H1 (cell line): ENCODE measurements around the gene PTPN18. TPM values are rescaled to one million over a fixed set of nuclear protein-coding genes. Genes with fewer than 3 reads are reported as not detected.

Experiments
- CTCF ChIA-PET: fragments of 300-600 bp; sonication (Branson Sonifier 250); formaldehyde crosslinking; loops from one replicate; lab custom pipeline; 2021; ENCODE audit not compliant: partially characterized antibody; lab: Charles Lee
- POLR2A ChIA-PET: fragments of 300-600 bp; sonication (Branson Sonifier 250); formaldehyde crosslinking; loops from one replicate; lab custom pipeline; 2021; ENCODE audit warnings: inconsistent platforms; ENCODE audit not compliant: partially characterized antibody; lab: Charles Lee
- DNase-seq, 2 experiments: peaks; one replicate each; pipeline versions ENCODE4 v3.0.0 to v3.0.0-alpha.2; 2010 to 2022; ENCODE audit warnings: low spot score in 2 of 2, low read depth in 1 of 2, mixed read lengths in 1 of 2
- FAIRE-seq: peaks from 2 replicates; lab custom pipeline; 2011; peaks lifted over from hg19 to GRCh38; lab: Jason Lieb, UNC
- H2AFZ ChIP-seq: 2 replicates; pipeline ENCODE4 v1.8.1; 2012; ENCODE audit warnings: low read length, inconsistent platforms
- H2AK5ac ChIP-seq: 2 replicates; pipeline ENCODE4 v1.6.1; 2013; ENCODE audit warnings: low read depth, low read length
- H2BK120ac ChIP-seq: replicated peaks from 2 replicates; pipeline ENCODE3; 2013; ENCODE audit warnings: low read depth, low read length, inconsistent platforms
- H2BK12ac ChIP-seq: 2 replicates; pipeline ENCODE4 v1.6.1; 2013; ENCODE audit warnings: low read depth, low read length
- H2BK15ac ChIP-seq: 2 replicates; pipeline ENCODE4 v1.6.1; 2013; ENCODE audit warnings: low read length
- H2BK20ac ChIP-seq: 2 replicates; pipeline ENCODE4 v1.6.1; 2013; ENCODE audit warnings: low read length
- H2BK5ac ChIP-seq: 2 replicates; pipeline ENCODE4 v1.6.1; 2013; ENCODE audit warnings: low read depth, low read length
- H3K14ac ChIP-seq: 2 replicates; pipeline ENCODE4 v1.6.1; 2013; ENCODE audit warnings: inconsistent platforms; ENCODE audit not compliant: insufficient read length
- H3K18ac ChIP-seq: 2 replicates; pipeline ENCODE4 v1.6.1; 2013; ENCODE audit warnings: low read length; ENCODE audit errors: extremely low read depth
- H3K23ac ChIP-seq: 2 replicates; pipeline ENCODE4 v1.6.1; 2013; ENCODE audit warnings: inconsistent platforms; ENCODE audit not compliant: insufficient read length
- H3K23me2 ChIP-seq: 2 replicates; pipeline ENCODE4 v1.6.1; 2013; ENCODE audit warnings: low read depth, low read length
- H3K27ac ChIP-seq: 2 replicates; pipeline ENCODE4 v1.6.1; 2011; ENCODE audit warnings: low read depth, low read length, inconsistent platforms
- H3K27me3 ChIP-seq, 4 experiments: replicated peaks in 1 of 4; 1 replicate in 1 of 4; 2 replicates in 3 of 4; pipeline versions ENCODE4 v1.6.1 to v1.8.1; 2011 to 2013; ENCODE audit warnings: low read length in 3 of 4, mild to moderate bottlenecking in 3 of 4, inconsistent platforms in 2 of 4, mixed read lengths in 2 of 4, moderate library complexity in 1 of 4; ENCODE audit not compliant: control insufficient read depth in 3 of 4, insufficient read depth in 3 of 4; ENCODE audit errors: extremely low read depth in 1 of 4
- H3K36me3 ChIP-seq, 4 experiments: 2 replicates each; pipeline versions ENCODE4 v1.6.1 to v1.8.1; 2011 to 2013; ENCODE audit warnings: mild to moderate bottlenecking in 4 of 4, low read length in 3 of 4, moderate library complexity in 2 of 4, control low read depth in 1 of 4, inconsistent platforms in 1 of 4; ENCODE audit not compliant: insufficient read depth in 4 of 4, control insufficient read depth in 2 of 4
- H3K4ac ChIP-seq: replicated peaks from 2 replicates; pipeline ENCODE3; 2013; ENCODE audit warnings: low read length, low read depth, mixed read lengths, inconsistent platforms; ENCODE audit not compliant: insufficient read length
- H3K4me1 ChIP-seq, 4 experiments: replicated peaks in 1 of 4; 1 replicate in 1 of 4; 2 replicates in 3 of 4; pipeline versions ENCODE4 v1.6.1 to v1.8.1; 2011 to 2013; ENCODE audit warnings: low read length in 3 of 4, inconsistent platforms in 2 of 4, mixed read lengths in 1 of 4; ENCODE audit not compliant: insufficient read depth in 4 of 4, control insufficient read depth in 3 of 4
- H3K4me2 ChIP-seq, 2 experiments: 2 replicates each; pipeline versions ENCODE4 v1.6.1 to v1.8.1; 2011 to 2013; ENCODE audit warnings: low read depth in 2 of 2, low read length in 2 of 2, control low read depth in 1 of 2, inconsistent platforms in 1 of 2, mild to moderate bottlenecking in 1 of 2; ENCODE audit not compliant: insufficient read depth in 1 of 2
- H3K4me3 ChIP-seq, 4 experiments: fragments of 200-600, 300-600 bp in 1 of 4; sonication (generic), shearing (Covaris generic), sonication (Bioruptor Twin) in 1 of 4; 2 replicates each; pipeline versions ENCODE4 v1.5.1 to v1.8.1; 2011 to 2016; ENCODE audit warnings: low read length in 4 of 4, low read depth in 3 of 4, control low read depth in 2 of 4, inconsistent platforms in 2 of 4, mild to moderate bottlenecking in 2 of 4, mixed read lengths in 1 of 4, moderate library complexity in 1 of 4; ENCODE audit not compliant: insufficient read depth in 2 of 4; ENCODE audit errors: extremely low read depth in 1 of 4
- H3K56ac ChIP-seq: replicated peaks from 2 replicates; pipeline ENCODE3; 2013; ENCODE audit warnings: low read depth, mild to moderate bottlenecking, mixed read lengths, low read length, inconsistent platforms; ENCODE audit not compliant: insufficient read length
- H3K79me1 ChIP-seq: 2 replicates; pipeline ENCODE4 v1.6.1; 2013; ENCODE audit warnings: low read depth, low read length, control low read depth
- H3K79me2 ChIP-seq, 2 experiments: 2 replicates each; pipeline versions ENCODE4 v1.6.1 to v1.8.1; 2012 to 2013; ENCODE audit warnings: low read length in 2 of 2, mild to moderate bottlenecking in 2 of 2, inconsistent platforms in 1 of 2; ENCODE audit not compliant: insufficient read depth in 2 of 2, control insufficient read depth in 1 of 2
- H3K9ac ChIP-seq, 4 experiments: replicated peaks in 1 of 4; 1 replicate in 1 of 4; 2 replicates in 3 of 4; pipeline versions ENCODE4 v1.6.1 to v1.8.1; 2011 to 2013; ENCODE audit warnings: low read depth in 3 of 4, low read length in 3 of 4, control low read depth in 2 of 4, mild to moderate bottlenecking in 2 of 4, moderate library complexity in 2 of 4, inconsistent platforms in 1 of 4; ENCODE audit errors: extremely low read depth in 1 of 4
- H3K9me3 ChIP-seq, 2 experiments: 2 replicates each; pipeline versions ENCODE4 v1.6.1 to v1.8.1; 2012 to 2013; ENCODE audit warnings: mild to moderate bottlenecking in 2 of 2, moderate library complexity in 2 of 2, control low read depth in 1 of 2, inconsistent platforms in 1 of 2, low read depth in 1 of 2, low read length in 1 of 2, mixed read lengths in 1 of 2; ENCODE audit not compliant: insufficient read depth in 2 of 2
- H4K20me1 ChIP-seq, 2 experiments: replicated peaks in 1 of 2; 2 replicates each; pipeline versions ENCODE3 to v1.8.1; 2011 to 2013; ENCODE audit warnings: inconsistent platforms in 2 of 2, low read length in 2 of 2, mild to moderate bottlenecking in 1 of 2; ENCODE audit not compliant: insufficient read depth in 2 of 2, control insufficient read depth in 1 of 2
- H4K5ac ChIP-seq: 2 replicates; pipeline ENCODE4 v1.6.1; 2013; ENCODE audit warnings: low read length, low read depth, mixed read lengths, inconsistent platforms; ENCODE audit not compliant: insufficient read length
- H4K8ac ChIP-seq: 2 replicates; pipeline ENCODE4 v1.8.0; 2013; ENCODE audit warnings: mild to moderate bottlenecking, moderate library complexity, low read length, inconsistent platforms; ENCODE audit not compliant: insufficient read depth; ENCODE audit errors: extremely low read depth
- H4K91ac ChIP-seq: replicated peaks from 2 replicates; pipeline ENCODE3; 2013; ENCODE audit warnings: low read length, mixed read lengths, inconsistent platforms; ENCODE audit not compliant: insufficient read length
- BACH1 ChIP-seq: IDR thresholded peaks from 2 replicates; pipeline ENCODE4 v1.6.1; 2012; ENCODE audit warnings: low read length, improper control_type of control experiment
- BRCA1 ChIP-seq: IDR thresholded peaks from 2 replicates; pipeline ENCODE4 v1.6.1; 2012; ENCODE audit warnings: low read depth, low read length, improper control_type of control experiment
- CHD2 ChIP-seq: IDR thresholded peaks from 2 replicates; pipeline ENCODE4 v1.6.1; 2012; ENCODE audit warnings: low read length, improper control_type of control experiment
- EGR1 ChIP-seq: IDR thresholded peaks from 2 replicates; pipeline ENCODE4 v1.6.1; 2011; ENCODE audit warnings: low read depth, low read length, borderline replicate concordance
- KDM1A ChIP-seq: fragments of 200-600, 300-600 bp; sonication (generic); IDR thresholded peaks from 2 replicates; pipeline ENCODE4 v1.7.1; 2016; ENCODE audit warnings: mild to moderate bottlenecking, low read length, borderline replicate concordance
- NRF1 ChIP-seq: IDR thresholded peaks from 2 replicates; pipeline ENCODE4 v1.6.1; 2011; ENCODE audit warnings: mild to moderate bottlenecking, low read depth, low read length, improper control_type of control experiment
- RBBP5 ChIP-seq: IDR thresholded peaks from 2 replicates; pipeline ENCODE4 v1.7.1; 2012; ENCODE audit warnings: low read depth, mild to moderate bottlenecking, inconsistent platforms, low read length, moderate library complexity, borderline replicate concordance
- SP2 ChIP-seq: IDR thresholded peaks from 2 replicates; pipeline ENCODE4 v1.6.1; 2012; ENCODE audit warnings: mild to moderate bottlenecking, low read length, inconsistent platforms
- TAF1 ChIP-seq: IDR thresholded peaks from 2 replicates; pipeline ENCODE4 v1.6.1; 2011; ENCODE audit warnings: mild to moderate bottlenecking, low read depth, low read length
- TBP ChIP-seq: IDR thresholded peaks from 2 replicates; pipeline ENCODE4 v1.6.1; 2011; ENCODE audit warnings: low read depth, low read length, improper control_type of control experiment
- TCF12 ChIP-seq: IDR thresholded peaks from 2 replicates; pipeline ENCODE4 v1.6.1; 2011; ENCODE audit warnings: low read depth, mild to moderate bottlenecking, low read length
- WGBS, 2 experiments: shearing (Covaris generic) in 1 of 2; methylation state at CpG; one replicate each; pipeline versions ENCODE4 v1.1.6 to v1.1.7; 2013 to 2015; ENCODE audit warnings: low lambda C conversion rate in 2 of 2, mixed read lengths in 2 of 2, inconsistent platforms in 1 of 2, low coverage in 1 of 2, missing lambda C conversion rate in 1 of 2; ENCODE audit not compliant: insufficient replicate concordance in 2 of 2, insufficient coverage in 1 of 2, insufficient read length in 1 of 2; ENCODE audit errors: extremely low coverage in 1 of 2, missing lambda C conversion rate in 1 of 2; 5-methylcytosine and 5-hydroxymethylcytosine counted together
- polyA plus RNA-seq, 7 experiments: library from polyadenylated mRNA; depleted of rRNA in 3 of 7; stranded (reverse) in 5 of 7; unstranded in 2 of 7; fragments of >200 nt in 5 of 7; fragments of 200-250 nt in 2 of 7; gene quantifications; 1 replicate in 5 of 7; 2 replicates in 1 of 7; 4 replicates in 1 of 7; pipeline versions ENCODE4 v1.2.1 to v1.2.3, GENCODE V29; 2011 to 2013; ENCODE audit warnings: missing spikeins in 2 of 7, mixed read lengths in 2 of 7
- total RNA-seq: library from RNA; stranded (reverse); fragmentation: NEBNext Ultra II Directional; extraction: Animal tissue kit (Norgen Biotek cat#: 25700); gene quantifications from 2 replicates; pipeline ENCODE4 v1.2.1, GENCODE V29; 2021
- TF ChIP-seq, protein P1 (sequence below): IDR thresholded peaks from 2 replicates; pipeline ENCODE4 v1.6.1; 2012; ENCODE audit warnings: low read length, inconsistent platforms

Gene PTPN18
- total and polyA plus RNA-seq, 2 of the 8 experiments (the other 6 are each of a cell fraction or from before 2014, with no cell fraction given), result 13.2 to 14.7 TPM

GRCh38 chr2:130358420-130359350, 2.8 kb downstream of the PTPN18 start:
- Histone ChIP-seq H3K27me3 (peaks cover 15 to 35% (median 26%) of the 10 kb centered on the region in 4 experiments; a peak in 6 of 7 replicates), H2BK12ac (no peak overlapping the region), H3K4me3 (no peak overlapping the region), H3K23ac (no peak overlapping the region), H3K14ac (no peak overlapping the region), H2BK120ac (no peak overlapping the region), H3K9ac (no peak overlapping the region), H3K36me3 (no peaks in the 10 kb centered on the region), H3K18ac (no peak overlapping the region), H3K9me3 (no peaks in the 10 kb centered on the region), H2BK15ac (no peak overlapping the region), H2AFZ (no peak overlapping the region), H3K79me1 (no peaks in the 10 kb centered on the region), H3K23me2 (peaks cover 4% of the 10 kb centered on the region; the same call in 1 of the 2 replicates), H4K5ac (no peak overlapping the region), H2AK5ac (no peak overlapping the region), H3K4me1 (no peaks in the 10 kb centered on the region), H2BK20ac (no peak overlapping the region), H4K20me1 (no peaks in the 10 kb centered on the region), H2BK5ac (no peak overlapping the region), H4K91ac (no peak overlapping the region), H3K4ac (no peak overlapping the region), H3K79me2 (no peaks in the 10 kb centered on the region), H4K8ac (no peak overlapping the region), H3K27ac (no peak overlapping the region), H3K56ac (no peak overlapping the region), H3K4me2 (no peak overlapping the region)
- ChIA-PET CTCF (no interaction called here), POLR2A (interaction anchor here (0.6 kb wide), 1 partner anchor 20 kb away, joined by 3 read pairs; no protein-coding TSS in a partner anchor)
- DNase-seq, result no peak
- FAIRE-seq, result no peak
- WGBS, 2 experiments, result 89% methylated on average over 33 of the region's 33 CpGs; no CpG with 5 or more reads in 1 of the 2 experiments
- no peak for TF ChIP-seq NRF1
- no peak for TF ChIP-seq SP2
- no peak for TF ChIP-seq BRCA1
- TF ChIP-seq EGR1, result no peak
- no peak for TF ChIP-seq TBP
- TF ChIP-seq CHD2, result no peak
- no peak for TF ChIP-seq TCF12
- no peak for TF ChIP-seq RBBP5
- TF ChIP-seq TAF1, result no peak
- TF ChIP-seq, protein P1, sequence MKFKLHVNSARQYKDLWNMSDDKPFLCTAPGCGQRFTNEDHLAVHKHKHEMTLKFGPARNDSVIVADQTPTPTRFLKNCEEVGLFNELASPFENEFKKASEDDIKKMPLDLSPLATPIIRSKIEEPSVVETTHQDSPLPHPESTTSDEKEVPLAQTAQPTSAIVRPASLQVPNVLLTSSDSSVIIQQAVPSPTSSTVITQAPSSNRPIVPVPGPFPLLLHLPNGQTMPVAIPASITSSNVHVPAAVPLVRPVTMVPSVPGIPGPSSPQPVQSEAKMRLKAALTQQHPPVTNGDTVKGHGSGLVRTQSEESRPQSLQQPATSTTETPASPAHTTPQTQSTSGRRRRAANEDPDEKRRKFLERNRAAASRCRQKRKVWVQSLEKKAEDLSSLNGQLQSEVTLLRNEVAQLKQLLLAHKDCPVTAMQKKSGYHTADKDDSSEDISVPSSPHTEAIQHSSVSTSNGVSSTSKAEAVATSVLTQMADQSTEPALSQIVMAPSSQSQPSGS, result no peak
- no peak for TF ChIP-seq KDM1A
- no peak for TF ChIP-seq BACH1
